K562 (cell line): Measurements from ENCODE around the gene HJV. TPM values are rescaled to one million over a fixed set of nuclear protein-coding genes. Genes with fewer than 3 reads are reported as not detected.
"Not testable (repeated sequence)": the region's sequence is repeated elsewhere in the genome, so short reads cannot be mapped to it uniquely, and the experiment has no call there.

ENCODE experiments used
- ATAC-seq: fragments of 200-7000 bp; cut with Tn5 transposase; 3 replicates; pipeline ENCODE4 v1.9.1; 2020; ENCODE audit warnings: moderate library complexity
- BruUV-seq: library from RNA; stranded (reverse); fragments of 400-500 nt; replicated peaks from 2 replicates; lab custom pipeline; 2021; lab: Mats Ljungman, UMichigan
- CTCF ChIA-PET: fragments of 300-600 bp; formaldehyde crosslinking; extraction: SDS; loops from one replicate; lab custom pipeline; 2021; ENCODE audit warnings: low intra/inter-chr PET ratio; lab: Yijun Ruan, JAX
- POLR2A ChIA-PET: fragments of 300-600, 350-650 bp; sonication (Branson Sonifier 250); formaldehyde crosslinking; extraction: SDS; loops from one replicate; lab custom pipeline; 2021; ENCODE audit warnings: antibody characterized with exemption, inconsistent platforms; lab: Yijun Ruan, JAX
- DNase-seq, 4 experiments: peaks; one replicate each; pipeline versions ENCODE4 v3.0.0 to v3.0.0-alpha.2; 2011 to 2018; ENCODE audit warnings: low spot score in 3 of 4, mixed read lengths in 3 of 4; ENCODE audit errors: extremely low read depth in 1 of 4
- FAIRE-seq: peaks from 2 replicates; lab custom pipeline; 2011; peaks lifted over from hg19 to GRCh38; lab: Jason Lieb, UNC
- H2AFZ ChIP-seq: 2 replicates; pipeline ENCODE4 v1.6.0; 2011; ENCODE audit warnings: low read depth, low read length, control low read depth, inconsistent platforms
- H3K27ac ChIP-seq: fragments of 200-600 bp; 3 replicates; pipeline ENCODE4 v1.8.0; 2011; ENCODE audit warnings: low read depth, mild to moderate bottlenecking, control low read depth, inconsistent platforms, low read length, moderate library complexity, mixed read lengths; ENCODE audit errors: extremely low read depth
- H3K27me3 ChIP-seq, 2 experiments: fragments of 300-600 bp in 1 of 2; 2 replicates in 1 of 2; 3 replicates in 1 of 2; pipeline versions ENCODE4 v1.6.0 to v1.8.0; 2011; ENCODE audit warnings: inconsistent platforms in 2 of 2, low read length in 2 of 2, mild to moderate bottlenecking in 1 of 2, mixed read lengths in 1 of 2, moderate library complexity in 1 of 2; ENCODE audit not compliant: control insufficient read depth in 2 of 2, insufficient read depth in 2 of 2
- H3K36me3 ChIP-seq: fragments of 300-600 bp; 3 replicates; pipeline ENCODE4 v1.8.0; 2011; ENCODE audit warnings: mild to moderate bottlenecking, low read length, inconsistent platforms; ENCODE audit not compliant: control insufficient read depth, insufficient read depth
- H3K4me1 ChIP-seq, 2 experiments: fragments of 200-600 bp in 1 of 2; replicated peaks in 1 of 2; 2 replicates in 1 of 2; 3 replicates in 1 of 2; pipeline versions ENCODE4 v1.5.1 to v1.8.0; 2011; ENCODE audit warnings: inconsistent platforms in 2 of 2, low read length in 2 of 2, mild to moderate bottlenecking in 1 of 2, mixed read lengths in 1 of 2, moderate library complexity in 1 of 2; ENCODE audit not compliant: control insufficient read depth in 2 of 2, insufficient read depth in 2 of 2
- H3K4me2 ChIP-seq: 2 replicates; pipeline ENCODE4 v1.6.1; 2011; ENCODE audit warnings: low read length, control low read depth, inconsistent platforms, mixed read lengths; ENCODE audit not compliant: insufficient read depth
- H3K4me3 ChIP-seq: fragments of 200-600 bp; sonication (generic), shearing (Covaris generic); 2 replicates; pipeline ENCODE4 v1.5.1; 2016; ENCODE audit warnings: control low read depth, inconsistent platforms
- H3K79me2 ChIP-seq: fragments of 200-600 bp; 3 replicates; pipeline ENCODE4 v1.8.0; 2011; ENCODE audit warnings: low read length, inconsistent platforms; ENCODE audit not compliant: control insufficient read depth, insufficient read depth
- H3K9ac ChIP-seq, 2 experiments: 2 replicates each; pipeline versions ENCODE4 v1.6.0 to v1.6.1; 2011; ENCODE audit warnings: low read depth in 2 of 2, low read length in 2 of 2, control low read depth in 1 of 2, inconsistent platforms in 1 of 2, mild to moderate bottlenecking in 1 of 2, mixed read lengths in 1 of 2; ENCODE audit not compliant: insufficient read depth in 1 of 2
- H3K9me1 ChIP-seq: one replicate; pipeline ENCODE4 v1.6.0; 2011; ENCODE audit warnings: inconsistent platforms, mild to moderate bottlenecking, low read length, moderate library complexity; ENCODE audit not compliant: control insufficient read depth, insufficient read depth
- H3K9me3 ChIP-seq: replicated peaks from 2 replicates; pipeline ENCODE4 v1.5.1; 2011; ENCODE audit warnings: low read depth, low read length, inconsistent platforms; ENCODE audit not compliant: control insufficient read depth, insufficient read depth
- H4K20me1 ChIP-seq: replicated peaks from 2 replicates; pipeline ENCODE4 v1.6.1; 2011; ENCODE audit warnings: low read length, inconsistent platforms, mixed read lengths; ENCODE audit not compliant: control insufficient read depth, insufficient read depth
- CHD2 ChIP-seq: IDR thresholded peaks from 2 replicates; pipeline ENCODE4 v1.6.1; 2011; ENCODE audit warnings: low read depth, low read length
- NBN ChIP-seq: fragments of 450-650 bp; IDR thresholded peaks from 2 replicates; pipeline ENCODE4 v1.6.1; 2016; ENCODE audit warnings: low read depth, mild to moderate bottlenecking
- NR2C2 ChIP-seq, 2 experiments: fragments of 200-800 bp in 1 of 2; sonication (Bioruptor generic) in 1 of 2; sonication (generic) in 1 of 2; formaldehyde crosslinking in 1 of 2; IDR thresholded peaks; 2 replicates each; pipeline versions ENCODE4 v1.6.1 to v1.8.0; 2016 to 2022; ENCODE audit warnings: mild to moderate bottlenecking in 1 of 2, missing compliant biosample characterization in 1 of 2, missing genetic modification characterization in 1 of 2, missing genetic modification reagents in 1 of 2
- RHOXF2B ChIP-seq: fragments of 250-450 bp; sonication (Bioruptor Pico); conservative IDR thresholded peaks from 2 replicates; pipeline ENCODE4 v1.5.1; 2021
- ZNF445 ChIP-seq: fragments of 250-450 bp; sonication (Bioruptor Pico); IDR thresholded peaks from 2 replicates; pipeline ENCODE4 v1.4.0; 2020; ENCODE audit warnings: low read depth, mild to moderate bottlenecking, moderate library complexity
- ZNF561 ChIP-seq: fragments of 450-650 bp; formaldehyde crosslinking; conservative IDR thresholded peaks from 2 replicates; pipeline ENCODE4 v1.4.0; 2020; ENCODE audit warnings: mild to moderate bottlenecking, moderate library complexity
- WGBS: fragments of 100-300 bp; shearing (Covaris generic); methylation state at CpG from one replicate; pipeline ENCODE4 v1.1.6; 2016; ENCODE audit warnings: low coverage, mixed read lengths; ENCODE audit not compliant: insufficient coverage; ENCODE audit errors: missing lambda C conversion rate; 5-methylcytosine and 5-hydroxymethylcytosine counted together
- in situ Hi-C: fragments of 300-500 bp; cut with MboI; formaldehyde crosslinking; loops from 4 replicates; pipeline ENCODE4 v1.15.0; 2018; ENCODE audit warnings: inconsistent platforms, mixed read lengths
- intact Hi-C: fragments of 100-400 bp; cut with micrococcal nuclease; formaldehyde crosslinking; loops from 2 replicates; pipeline ENCODE4 v1.14.2; 2022
- polyA plus RNA-seq, 8 experiments: library from polyadenylated mRNA; depleted of rRNA in 4 of 8; stranded (reverse) in 5 of 8; unstranded in 3 of 8; fragments of >200 nt; fragmentation: Nextera tagmentation in 2 of 8; fragmentation: Illumina TruSeq in 1 of 8; extraction: Ambion mirVana in 2 of 8; extraction: Trizol in 1 of 8; gene quantifications; 2 replicates each; pipeline versions ENCODE4 v1.2.1 to v1.2.3, GENCODE V29; 2011 to 2014; ENCODE audit warnings: inconsistent platforms in 1 of 8, missing spikeins in 1 of 8
- total RNA-seq, 7 experiments: library from RNA; depleted of rRNA in 6 of 7; stranded (reverse); fragments of >200 nt in 6 of 7; fragmentation: Illumina TruSeq in 2 of 7; extraction: Trizol in 2 of 7; gene quantifications; 2 replicates each; pipeline versions ENCODE4 v1.2.1 to v1.2.3, GENCODE V29; 2011 to 2021; ENCODE audit warnings: low replicate concordance in 1 of 7
- TF ChIP-seq, protein P1 (sequence below): fragments of 450-650 bp; IDR thresholded peaks from 2 replicates; pipeline ENCODE4 v1.6.1; 2016; ENCODE audit warnings: borderline replicate concordance
- TF ChIP-seq, protein P2 (sequence below): sonication (generic); formaldehyde crosslinking; IDR thresholded peaks from 2 replicates; pipeline ENCODE4 v1.8.1; 2023; ENCODE audit warnings: missing genetic modification reagents, mild to moderate bottlenecking, borderline replicate concordance
- TF ChIP-seq, protein P3 (sequence below): fragments of 450-650 bp; formaldehyde crosslinking; IDR thresholded peaks from 2 replicates; pipeline ENCODE4 v1.4.0; 2020; ENCODE audit warnings: mild to moderate bottlenecking, mixed read lengths

Gene HJV
- total and polyA plus RNA-seq, 9 of the 15 experiments (the other 6 are each of a cell fraction or from before 2014, with no cell fraction given): 1.0 to 6.6 (median 2.4) TPM

DNA sequence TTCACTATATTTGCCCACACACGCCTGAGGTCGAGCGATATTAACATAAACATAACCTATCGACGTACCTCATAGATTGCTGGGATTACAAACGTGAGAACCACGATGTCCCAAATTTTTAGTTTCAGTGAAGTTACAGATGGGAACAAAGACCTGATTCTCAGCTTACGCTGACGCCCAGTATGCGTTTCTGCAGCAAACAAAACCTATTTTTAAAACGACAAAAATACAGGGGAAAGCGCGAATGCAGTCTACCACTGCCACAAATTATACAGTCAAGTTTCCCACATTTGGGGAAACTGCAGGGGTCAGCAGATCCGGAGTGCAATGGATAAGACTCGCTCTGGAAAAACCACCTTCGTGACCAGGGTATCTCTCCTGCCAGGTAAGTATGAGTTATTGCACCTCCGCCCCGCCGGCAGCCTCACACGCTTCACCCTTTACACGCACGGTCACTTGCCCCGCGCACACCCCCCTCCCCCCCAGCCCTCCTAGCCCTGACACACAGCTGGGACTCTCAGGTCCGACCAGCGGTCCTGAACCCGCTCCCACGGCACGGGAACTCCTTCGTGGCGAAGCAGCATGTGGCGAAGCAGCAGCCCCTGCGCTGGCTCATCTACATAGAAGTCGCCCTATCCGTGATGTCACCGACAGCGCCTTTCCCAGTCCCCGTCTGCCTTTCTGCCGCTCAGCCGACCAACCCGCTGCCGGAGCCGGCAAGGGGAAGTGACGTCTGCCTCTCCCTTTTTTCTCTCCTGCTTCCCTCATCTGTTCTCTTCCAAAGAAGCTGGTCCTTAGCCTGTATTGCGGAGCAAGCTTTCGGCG, 30.5 kb upstream of the HJV start:
- POLR2A ChIA-PET: interaction anchor here (0.6 to 7.8 kb wide), 31 partner anchors 9 to 1033 kb away, joined by 3 to 183 read pairs (median 5); partner anchors contain the start of genes ANKRD34A, ANKRD35, HJV and LIX1L
- CTCF ChIA-PET, H3K4me1 ChIP-seq, H3K9me3 ChIP-seq, H3K79me2 ChIP-seq, H3K9me1 ChIP-seq, intact Hi-C loops, H4K20me1 ChIP-seq, H3K36me3 ChIP-seq, H3K27me3 ChIP-seq: not testable (repeated sequence)
- Histone ChIP-seq H3K9ac (peak overlapping the region; percentile 75 to 85), H3K4me3 (peak overlapping the region; percentile 46), H3K27ac (peak overlapping the region; percentile 95), H2AFZ (peak overlapping the region; percentile 81), H3K4me2 (peak overlapping the region; percentile 51)
- DNase-seq (peak; percentile 82 to 97 (median 86)), FAIRE-seq (peak; percentile 98), ATAC-seq (peak; percentile 93)
- in situ Hi-C loops: loop anchor here (10.0 kb wide), 1 partner anchor 953 kb away; no protein-coding TSS in a partner anchor
- TSS peak; percentile 99 for BruUV-seq
- under 1% methylated on average over 34 of the region's 47 CpGs for WGBS
- TF ChIP-seq CHD2 (peak; percentile 84; the same call in 1 of the 2 replicates), RHOXF2B (CRISPR knock-in tag) (peak; percentile 94), ZNF445 (CRISPR knock-in tag) (peak; percentile 96), ZNF561 (peak; percentile 74), NR2C2 (CRISPR knock-in tag; IDR thresholded peaks at IDR 0.05) (peak; percentile 79), NR2C2 (tag; IDR thresholded peaks at IDR 0.05) (peak; percentile 61), NBN (peak; percentile 99)
- TF ChIP-seq, protein P1, sequence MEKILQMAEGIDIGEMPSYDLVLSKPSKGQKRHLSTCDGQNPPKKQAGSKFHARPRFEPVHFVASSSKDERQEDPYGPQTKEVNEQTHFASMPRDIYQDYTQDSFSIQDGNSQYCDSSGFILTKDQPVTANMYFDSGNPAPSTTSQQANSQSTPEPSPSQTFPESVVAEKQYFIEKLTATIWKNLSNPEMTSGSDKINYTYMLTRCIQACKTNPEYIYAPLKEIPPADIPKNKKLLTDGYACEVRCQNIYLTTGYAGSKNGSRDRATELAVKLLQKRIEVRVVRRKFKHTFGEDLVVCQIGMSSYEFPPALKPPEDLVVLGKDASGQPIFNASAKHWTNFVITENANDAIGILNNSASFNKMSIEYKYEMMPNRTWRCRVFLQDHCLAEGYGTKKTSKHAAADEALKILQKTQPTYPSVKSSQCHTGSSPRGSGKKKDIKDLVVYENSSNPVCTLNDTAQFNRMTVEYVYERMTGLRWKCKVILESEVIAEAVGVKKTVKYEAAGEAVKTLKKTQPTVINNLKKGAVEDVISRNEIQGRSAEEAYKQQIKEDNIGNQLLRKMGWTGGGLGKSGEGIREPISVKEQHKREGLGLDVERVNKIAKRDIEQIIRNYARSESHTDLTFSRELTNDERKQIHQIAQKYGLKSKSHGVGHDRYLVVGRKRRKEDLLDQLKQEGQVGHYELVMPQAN: 0 out of 2 replicates have a peak, but pooled peaks have one; percentile 37
- TF ChIP-seq, protein P2, sequence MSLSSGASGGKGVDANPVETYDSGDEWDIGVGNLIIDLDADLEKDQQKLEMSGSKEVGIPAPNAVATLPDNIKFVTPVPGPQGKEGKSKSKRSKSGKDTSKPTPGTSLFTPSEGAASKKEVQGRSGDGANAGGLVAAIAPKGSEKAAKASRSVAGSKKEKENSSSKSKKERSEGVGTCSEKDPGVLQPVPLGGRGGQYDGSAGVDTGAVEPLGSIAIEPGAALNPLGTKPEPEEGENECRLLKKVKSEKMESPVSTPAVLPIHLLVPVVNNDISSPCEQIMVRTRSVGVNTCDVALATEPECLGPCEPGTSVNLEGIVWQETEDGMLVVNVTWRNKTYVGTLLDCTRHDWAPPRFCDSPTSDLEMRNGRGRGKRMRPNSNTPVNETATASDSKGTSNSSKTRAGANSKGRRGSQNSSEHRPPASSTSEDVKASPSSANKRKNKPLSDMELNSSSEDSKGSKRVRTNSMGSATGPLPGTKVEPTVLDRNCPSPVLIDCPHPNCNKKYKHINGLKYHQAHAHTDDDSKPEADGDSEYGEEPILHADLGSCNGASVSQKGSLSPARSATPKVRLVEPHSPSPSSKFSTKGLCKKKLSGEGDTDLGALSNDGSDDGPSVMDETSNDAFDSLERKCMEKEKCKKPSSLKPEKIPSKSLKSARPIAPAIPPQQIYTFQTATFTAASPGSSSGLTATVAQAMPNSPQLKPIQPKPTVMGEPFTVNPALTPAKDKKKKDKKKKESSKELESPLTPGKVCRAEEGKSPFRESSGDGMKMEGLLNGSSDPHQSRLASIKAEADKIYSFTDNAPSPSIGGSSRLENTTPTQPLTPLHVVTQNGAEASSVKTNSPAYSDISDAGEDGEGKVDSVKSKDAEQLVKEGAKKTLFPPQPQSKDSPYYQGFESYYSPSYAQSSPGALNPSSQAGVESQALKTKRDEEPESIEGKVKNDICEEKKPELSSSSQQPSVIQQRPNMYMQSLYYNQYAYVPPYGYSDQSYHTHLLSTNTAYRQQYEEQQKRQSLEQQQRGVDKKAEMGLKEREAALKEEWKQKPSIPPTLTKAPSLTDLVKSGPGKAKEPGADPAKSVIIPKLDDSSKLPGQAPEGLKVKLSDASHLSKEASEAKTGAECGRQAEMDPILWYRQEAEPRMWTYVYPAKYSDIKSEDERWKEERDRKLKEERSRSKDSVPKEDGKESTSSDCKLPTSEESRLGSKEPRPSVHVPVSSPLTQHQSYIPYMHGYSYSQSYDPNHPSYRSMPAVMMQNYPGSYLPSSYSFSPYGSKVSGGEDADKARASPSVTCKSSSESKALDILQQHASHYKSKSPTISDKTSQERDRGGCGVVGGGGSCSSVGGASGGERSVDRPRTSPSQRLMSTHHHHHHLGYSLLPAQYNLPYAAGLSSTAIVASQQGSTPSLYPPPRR: peak; percentile 82; the same call in 1 of the 2 replicates
- TF ChIP-seq, protein P3, sequence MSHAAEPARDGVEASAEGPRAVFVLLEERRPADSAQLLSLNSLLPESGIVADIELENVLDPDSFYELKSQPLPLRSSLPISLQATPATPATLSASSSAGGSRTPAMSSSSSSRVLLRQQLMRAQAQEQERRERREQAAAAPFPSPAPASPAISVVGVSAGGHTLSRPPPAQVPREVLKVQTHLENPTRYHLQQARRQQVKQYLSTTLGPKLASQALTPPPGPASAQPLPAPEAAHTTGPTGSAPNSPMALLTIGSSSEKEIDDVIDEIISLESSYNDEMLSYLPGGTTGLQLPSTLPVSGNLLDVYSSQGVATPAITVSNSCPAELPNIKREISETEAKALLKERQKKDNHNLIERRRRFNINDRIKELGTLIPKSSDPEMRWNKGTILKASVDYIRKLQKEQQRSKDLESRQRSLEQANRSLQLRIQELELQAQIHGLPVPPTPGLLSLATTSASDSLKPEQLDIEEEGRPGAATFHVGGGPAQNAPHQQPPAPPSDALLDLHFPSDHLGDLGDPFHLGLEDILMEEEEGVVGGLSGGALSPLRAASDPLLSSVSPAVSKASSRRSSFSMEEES (CRISPR knock-in tag): 0 out of 2 replicates have a peak, but pooled peaks have one; percentile 33
